Measurements from ENCODE around the gene PALM2AKAP2. TPM values are rescaled to one million over a fixed set of nuclear protein-coding genes. Genes with fewer than 3 reads are reported as not detected.

Gene PALM2AKAP2
- total and polyA plus RNA-seq, 10 of the 15 experiments (the other 5 are each of a cell fraction or from before 2014, with no cell fraction given) = 0.01 TPM; not detected in 9

DNA sequence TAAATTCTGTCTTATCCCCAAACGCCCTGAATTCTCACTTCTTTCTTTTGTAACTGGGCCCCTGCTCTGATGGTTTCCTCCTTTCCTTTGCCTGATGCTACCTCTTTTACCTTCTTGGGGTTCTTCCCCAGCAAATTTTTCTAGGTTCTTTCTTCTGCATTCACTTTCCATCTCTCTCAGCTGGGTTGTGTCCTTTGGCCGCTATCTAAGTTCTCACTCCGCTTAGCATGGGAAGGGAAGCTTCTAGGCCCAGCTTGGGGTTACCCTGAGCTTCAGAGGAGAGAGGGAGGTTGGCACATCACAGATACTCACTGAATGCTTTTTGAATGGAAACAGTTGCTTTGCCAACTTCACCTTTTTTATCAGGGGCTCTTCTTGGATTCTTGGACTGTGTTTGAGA, 17.0 kb downstream of the PALM2AKAP2 start (continued):
- TF ChIP-seq, protein P1, sequence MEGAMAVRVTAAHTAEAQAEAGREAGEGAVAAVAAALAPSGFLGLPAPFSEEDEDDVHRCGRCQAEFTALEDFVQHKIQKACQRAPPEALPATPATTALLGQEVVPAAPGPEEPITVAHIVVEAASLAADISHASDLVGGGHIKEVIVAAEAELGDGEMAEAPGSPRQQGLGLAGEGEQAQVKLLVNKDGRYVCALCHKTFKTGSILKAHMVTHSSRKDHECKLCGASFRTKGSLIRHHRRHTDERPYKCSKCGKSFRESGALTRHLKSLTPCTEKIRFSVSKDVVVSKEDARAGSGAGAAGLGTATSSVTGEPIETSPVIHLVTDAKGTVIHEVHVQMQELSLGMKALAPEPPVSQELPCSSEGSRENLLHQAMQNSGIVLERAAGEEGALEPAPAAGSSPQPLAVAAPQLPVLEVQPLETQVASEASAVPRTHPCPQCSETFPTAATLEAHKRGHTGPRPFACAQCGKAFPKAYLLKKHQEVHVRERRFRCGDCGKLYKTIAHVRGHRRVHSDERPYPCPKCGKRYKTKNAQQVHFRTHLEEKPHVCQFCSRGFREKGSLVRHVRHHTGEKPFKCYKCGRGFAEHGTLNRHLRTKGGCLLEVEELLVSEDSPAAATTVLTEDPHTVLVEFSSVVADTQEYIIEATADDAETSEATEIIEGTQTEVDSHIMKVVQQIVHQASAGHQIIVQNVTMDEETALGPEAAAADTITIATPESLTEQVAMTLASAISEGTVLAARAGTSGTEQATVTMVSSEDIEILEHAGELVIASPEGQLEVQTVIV (IDR thresholded peaks at IDR 0.05; ENCODE audit: borderline replicate concordance, partially characterized antibody) = no peak
- no peak for TF ChIP-seq EGR1 (IDR thresholded peaks at IDR 0.05; ENCODE audit: borderline replicate concordance in 1 of 2, low read depth in 2 of 2, low read length in 2 of 2)
- TF ChIP-seq NFYB (IDR thresholded peaks at IDR 0.05; ENCODE audit: insufficient read depth, low read depth, low read length) = no peak
- no peak for TF ChIP-seq YBX1 (IDR thresholded peaks at IDR 0.05)
- TF ChIP-seq CHD1 (IDR thresholded peaks at IDR 0.05; ENCODE audit: low read depth, low read length) = no peak
- TF ChIP-seq RELA (IDR thresholded peaks at IDR 0.05; ENCODE audit: borderline replicate concordance, partially characterized antibody) = no peak
- no peak for TF ChIP-seq POLR2AphosphoS5 (IDR thresholded peaks at IDR 0.05; ENCODE audit: low read length)
- TF ChIP-seq, protein P2, sequence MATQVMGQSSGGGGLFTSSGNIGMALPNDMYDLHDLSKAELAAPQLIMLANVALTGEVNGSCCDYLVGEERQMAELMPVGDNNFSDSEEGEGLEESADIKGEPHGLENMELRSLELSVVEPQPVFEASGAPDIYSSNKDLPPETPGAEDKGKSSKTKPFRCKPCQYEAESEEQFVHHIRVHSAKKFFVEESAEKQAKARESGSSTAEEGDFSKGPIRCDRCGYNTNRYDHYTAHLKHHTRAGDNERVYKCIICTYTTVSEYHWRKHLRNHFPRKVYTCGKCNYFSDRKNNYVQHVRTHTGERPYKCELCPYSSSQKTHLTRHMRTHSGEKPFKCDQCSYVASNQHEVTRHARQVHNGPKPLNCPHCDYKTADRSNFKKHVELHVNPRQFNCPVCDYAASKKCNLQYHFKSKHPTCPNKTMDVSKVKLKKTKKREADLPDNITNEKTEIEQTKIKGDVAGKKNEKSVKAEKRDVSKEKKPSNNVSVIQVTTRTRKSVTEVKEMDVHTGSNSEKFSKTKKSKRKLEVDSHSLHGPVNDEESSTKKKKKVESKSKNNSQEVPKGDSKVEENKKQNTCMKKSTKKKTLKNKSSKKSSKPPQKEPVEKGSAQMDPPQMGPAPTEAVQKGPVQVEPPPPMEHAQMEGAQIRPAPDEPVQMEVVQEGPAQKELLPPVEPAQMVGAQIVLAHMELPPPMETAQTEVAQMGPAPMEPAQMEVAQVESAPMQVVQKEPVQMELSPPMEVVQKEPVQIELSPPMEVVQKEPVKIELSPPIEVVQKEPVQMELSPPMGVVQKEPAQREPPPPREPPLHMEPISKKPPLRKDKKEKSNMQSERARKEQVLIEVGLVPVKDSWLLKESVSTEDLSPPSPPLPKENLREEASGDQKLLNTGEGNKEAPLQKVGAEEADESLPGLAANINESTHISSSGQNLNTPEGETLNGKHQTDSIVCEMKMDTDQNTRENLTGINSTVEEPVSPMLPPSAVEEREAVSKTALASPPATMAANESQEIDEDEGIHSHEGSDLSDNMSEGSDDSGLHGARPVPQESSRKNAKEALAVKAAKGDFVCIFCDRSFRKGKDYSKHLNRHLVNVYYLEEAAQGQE (IDR thresholded peaks at IDR 0.05; ENCODE audit: low read depth, low read length) = no peak
- TF ChIP-seq KAT2A (conservative IDR thresholded peaks at IDR 0.05; ENCODE audit: control insufficient read depth, low read depth, low read length) = no peak
- TF ChIP-seq, protein P3, sequence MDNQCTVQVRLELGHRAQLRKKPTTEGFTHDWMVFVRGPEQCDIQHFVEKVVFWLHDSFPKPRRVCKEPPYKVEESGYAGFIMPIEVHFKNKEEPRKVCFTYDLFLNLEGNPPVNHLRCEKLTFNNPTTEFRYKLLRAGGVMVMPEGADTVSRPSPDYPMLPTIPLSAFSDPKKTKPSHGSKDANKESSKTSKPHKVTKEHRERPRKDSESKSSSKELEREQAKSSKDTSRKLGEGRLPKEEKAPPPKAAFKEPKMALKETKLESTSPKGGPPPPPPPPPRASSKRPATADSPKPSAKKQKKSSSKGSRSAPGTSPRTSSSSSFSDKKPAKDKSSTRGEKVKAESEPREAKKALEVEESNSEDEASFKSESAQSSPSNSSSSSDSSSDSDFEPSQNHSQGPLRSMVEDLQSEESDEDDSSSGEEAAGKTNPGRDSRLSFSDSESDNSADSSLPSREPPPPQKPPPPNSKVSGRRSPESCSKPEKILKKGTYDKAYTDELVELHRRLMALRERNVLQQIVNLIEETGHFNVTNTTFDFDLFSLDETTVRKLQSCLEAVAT (IDR thresholded peaks at IDR 0.05) = no peak
- TF ChIP-seq, protein P4, sequence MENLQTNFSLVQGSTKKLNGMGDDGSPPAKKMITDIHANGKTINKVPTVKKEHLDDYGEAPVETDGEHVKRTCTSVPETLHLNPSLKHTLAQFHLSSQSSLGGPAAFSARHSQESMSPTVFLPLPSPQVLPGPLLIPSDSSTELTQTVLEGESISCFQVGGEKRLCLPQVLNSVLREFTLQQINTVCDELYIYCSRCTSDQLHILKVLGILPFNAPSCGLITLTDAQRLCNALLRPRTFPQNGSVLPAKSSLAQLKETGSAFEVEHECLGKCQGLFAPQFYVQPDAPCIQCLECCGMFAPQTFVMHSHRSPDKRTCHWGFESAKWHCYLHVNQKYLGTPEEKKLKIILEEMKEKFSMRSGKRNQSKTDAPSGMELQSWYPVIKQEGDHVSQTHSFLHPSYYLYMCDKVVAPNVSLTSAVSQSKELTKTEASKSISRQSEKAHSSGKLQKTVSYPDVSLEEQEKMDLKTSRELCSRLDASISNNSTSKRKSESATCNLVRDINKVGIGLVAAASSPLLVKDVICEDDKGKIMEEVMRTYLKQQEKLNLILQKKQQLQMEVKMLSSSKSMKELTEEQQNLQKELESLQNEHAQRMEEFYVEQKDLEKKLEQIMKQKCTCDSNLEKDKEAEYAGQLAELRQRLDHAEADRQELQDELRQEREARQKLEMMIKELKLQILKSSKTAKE (IDR thresholded peaks at IDR 0.05; ENCODE audit: low read depth, poor library complexity, severe bottlenecking) = no peak
